OCI-LY7 (cell line): ENCODE data around the gene TGM1. TPM values are rescaled to one million over a fixed set of nuclear protein-coding genes. Genes with fewer than 3 reads are reported as not detected.

Source experiments
- BruUV-seq: library from RNA; stranded (reverse); fragments of 400-500 nt; replicated peaks from 2 replicates; lab custom pipeline; 2021; lab: Mats Ljungman, UMichigan
- CTCF ChIA-PET: fragments of 300-600 bp; sonication (Branson Sonifier 250); formaldehyde crosslinking; loops from one replicate; lab custom pipeline; 2022; ENCODE audit warnings: antibody characterized with exemption; ENCODE audit not compliant: unreplicated experiment; lab: Charles Lee
- POLR2A ChIA-PET: fragments of 300-600 bp; sonication (Branson Sonifier 250); formaldehyde crosslinking; loops from one replicate; lab custom pipeline; 2022; ENCODE audit warnings: antibody characterized with exemption; lab: Charles Lee
- DNase-seq: peaks from one replicate; pipeline ENCODE4 v3.0.0-alpha.2; 2015; ENCODE audit warnings: low spot score
- H2AFZ ChIP-seq: fragments of 200-600 bp; sonication (generic), shearing (Covaris generic); 2 replicates; pipeline ENCODE4 v1.6.1; 2014; ENCODE audit warnings: mild to moderate bottlenecking, antibody characterized with exemption, low read length, moderate library complexity
- H3K27ac ChIP-seq: fragments of 200-600 bp; sonication (generic); 2 replicates; pipeline ENCODE4 v1.5.1; 2014; ENCODE audit warnings: mixed run types, low read depth, mild to moderate bottlenecking, moderate library complexity, low read length, inconsistent platforms; ENCODE audit not compliant: poor library complexity, severe bottlenecking
- H3K36me3 ChIP-seq: fragments of 200-600 bp; sonication (generic); 2 replicates; pipeline ENCODE4 v1.6.1; 2014; ENCODE audit warnings: mild to moderate bottlenecking, antibody characterized with exemption, low read length, moderate library complexity, mixed read lengths; ENCODE audit not compliant: insufficient read depth
- H3K4me1 ChIP-seq: fragments of 200-600 bp; sonication (generic); 2 replicates; pipeline ENCODE4 v1.5.1; 2014; ENCODE audit warnings: mild to moderate bottlenecking, low read length; ENCODE audit not compliant: insufficient read depth, poor library complexity, severe bottlenecking
- H3K4me2 ChIP-seq: fragments of 200-600 bp; sonication (generic); 2 replicates; pipeline ENCODE4 v1.6.1; 2014; ENCODE audit warnings: mild to moderate bottlenecking, low read length
- H3K4me3 ChIP-seq: fragments of 200-600 bp; sonication (generic); 2 replicates; pipeline ENCODE4 v1.5.1; 2014; ENCODE audit warnings: mild to moderate bottlenecking, low read depth, low read length; ENCODE audit not compliant: poor library complexity, severe bottlenecking
- H3K79me2 ChIP-seq: fragments of 200-600 bp; sonication (generic); 2 replicates; pipeline ENCODE4 v1.6.1; 2016; ENCODE audit warnings: low read depth, mild to moderate bottlenecking, low read length, moderate library complexity, mixed read lengths; ENCODE audit not compliant: insufficient read depth
- H3K9me2 ChIP-seq: fragments of 200-600 bp; sonication (generic); 2 replicates; pipeline ENCODE4 v1.6.1; 2016; ENCODE audit warnings: mild to moderate bottlenecking, low read length, mixed read lengths; ENCODE audit not compliant: insufficient read depth
- H3K9me3 ChIP-seq: fragments of 200-600 bp; sonication (generic); 2 replicates; pipeline ENCODE4 v1.6.1; 2014; ENCODE audit warnings: mild to moderate bottlenecking, mixed run types, low read length, mixed read lengths
- H4K20me1 ChIP-seq: fragments of 200-600 bp; sonication (generic); 2 replicates; pipeline ENCODE4 v1.6.1; 2014; ENCODE audit warnings: mild to moderate bottlenecking, antibody characterized with exemption, low read length, moderate library complexity, mixed read lengths; ENCODE audit not compliant: insufficient read depth
- EZH2phosphoT487 ChIP-seq: fragments of 200-600 bp; sonication (generic); IDR thresholded peaks from 2 replicates; pipeline ENCODE4 v1.6.1; 2018; ENCODE audit warnings: low read depth, borderline replicate concordance, mild to moderate bottlenecking, mixed run types, antibody characterized with exemption, low read length, moderate library complexity, mixed read lengths
- intact Hi-C: fragments of 100-400 bp; cut with micrococcal nuclease; formaldehyde crosslinking; loops from one replicate; pipeline ENCODE4 v1.10.0; 2022; ENCODE audit not compliant: unreplicated experiment
- total RNA-seq, 2 experiments: library from RNA; depleted of rRNA in 1 of 2; stranded (reverse); fragments of >200 nt in 1 of 2; shearing (Covaris generic) in 1 of 2; gene quantifications; 2 replicates each; pipeline ENCODE4 v1.2.3, GENCODE V29; 2014 to 2022
- TF ChIP-seq, protein P1 (sequence below): fragments of 200-600 bp; sonication (generic); conservative IDR thresholded peaks from 2 replicates; pipeline ENCODE4 v1.5.1; 2014; ENCODE audit warnings: mild to moderate bottlenecking, antibody characterized with exemption, low read length, moderate library complexity, mixed read lengths

The TGM1 gene
- total RNA-seq, 2 experiments from 2014 or later: 5.2 to 5.4 TPM

GRCh38 chr14:24266344-24267244 is 3.6 kb upstream of the TGM1 start:
- intact Hi-C loops: no loop called here
- Histone ChIP-seq H3K4me1 (peaks cover 18% of the 10 kb centered on the region), H2AFZ (no peak overlapping the region), H3K36me3 (no peaks in the 10 kb centered on the region), H3K4me2 (no peak overlapping the region), H3K27ac (no peak overlapping the region), H3K9me3 (no peaks in the 10 kb centered on the region), H3K9me2 (no peaks in the 10 kb centered on the region), H3K4me3 (no peak overlapping the region), H4K20me1 (no peaks in the 10 kb centered on the region), H3K79me2 (no peaks in the 10 kb centered on the region)
- TF ChIP-seq EZH2phosphoT487: no peak
- TF ChIP-seq, protein P1, sequence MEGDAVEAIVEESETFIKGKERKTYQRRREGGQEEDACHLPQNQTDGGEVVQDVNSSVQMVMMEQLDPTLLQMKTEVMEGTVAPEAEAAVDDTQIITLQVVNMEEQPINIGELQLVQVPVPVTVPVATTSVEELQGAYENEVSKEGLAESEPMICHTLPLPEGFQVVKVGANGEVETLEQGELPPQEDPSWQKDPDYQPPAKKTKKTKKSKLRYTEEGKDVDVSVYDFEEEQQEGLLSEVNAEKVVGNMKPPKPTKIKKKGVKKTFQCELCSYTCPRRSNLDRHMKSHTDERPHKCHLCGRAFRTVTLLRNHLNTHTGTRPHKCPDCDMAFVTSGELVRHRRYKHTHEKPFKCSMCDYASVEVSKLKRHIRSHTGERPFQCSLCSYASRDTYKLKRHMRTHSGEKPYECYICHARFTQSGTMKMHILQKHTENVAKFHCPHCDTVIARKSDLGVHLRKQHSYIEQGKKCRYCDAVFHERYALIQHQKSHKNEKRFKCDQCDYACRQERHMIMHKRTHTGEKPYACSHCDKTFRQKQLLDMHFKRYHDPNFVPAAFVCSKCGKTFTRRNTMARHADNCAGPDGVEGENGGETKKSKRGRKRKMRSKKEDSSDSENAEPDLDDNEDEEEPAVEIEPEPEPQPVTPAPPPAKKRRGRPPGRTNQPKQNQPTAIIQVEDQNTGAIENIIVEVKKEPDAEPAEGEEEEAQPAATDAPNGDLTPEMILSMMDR: no peak
- DNase-seq: no peak
- no TSS peak for BruUV-seq
- ChIA-PET CTCF (no interaction called here), POLR2A (interaction anchor here (0.6 kb wide), 1 partner anchor 140 kb away, joined by 3 read pairs; no protein-coding TSS in a partner anchor)

GRCh38 chr14:24264298-24264697 is 1.3 kb upstream of the TGM1 start:
- Histone ChIP-seq H3K79me2 (no peaks in the 10 kb centered on the region), H3K4me3 (no peak overlapping the region), H3K36me3 (no peaks in the 10 kb centered on the region), H3K9me2 (no peaks in the 10 kb centered on the region), H3K27ac (no peak overlapping the region), H2AFZ (no peak overlapping the region), H3K4me2 (no peak overlapping the region; the same call in 1 of the 2 replicates), H3K4me1 (peaks cover 12% of the 10 kb centered on the region), H3K9me3 (no peaks in the 10 kb centered on the region), H4K20me1 (no peaks in the 10 kb centered on the region)
- POLR2A ChIA-PET: no interaction called here
- no peak for TF ChIP-seq EZH2phosphoT487
- TF ChIP-seq, protein P1: no peak
- CTCF ChIA-PET: no interaction called here
- intact Hi-C loops: no loop called here
- BruUV-seq: no TSS peak
- peak; percentile 27 for DNase-seq

DNA sequence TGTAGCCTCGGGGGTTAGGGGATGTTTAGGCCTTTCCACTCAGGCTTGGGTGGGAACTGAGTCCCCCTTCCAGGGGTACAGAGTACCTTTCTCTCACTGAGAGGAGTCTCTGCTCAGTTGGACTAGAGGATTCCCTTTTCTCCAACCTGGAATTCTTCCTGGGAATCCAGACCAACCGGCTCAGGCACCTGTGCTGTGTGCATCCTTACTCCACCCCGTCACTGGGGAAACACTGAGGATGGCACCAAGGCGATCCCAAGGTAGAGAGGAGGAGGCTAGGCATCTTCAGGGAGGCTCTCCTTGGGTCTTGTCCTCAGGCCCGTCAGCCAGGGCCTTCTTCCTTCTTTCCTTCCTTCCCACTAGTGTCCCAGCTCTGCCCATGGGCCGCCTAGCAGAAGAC is 871 bp upstream of the TGM1 start:
- Histone ChIP-seq H3K27ac (no peak overlapping the region), H3K4me2 (no peak overlapping the region), H4K20me1 (no peaks in the 10 kb centered on the region), H3K9me2 (no peaks in the 10 kb centered on the region), H2AFZ (no peak overlapping the region), H3K9me3 (no peaks in the 10 kb centered on the region), H3K4me3 (no peak overlapping the region), H3K36me3 (no peaks in the 10 kb centered on the region), H3K4me1 (peaks cover 12% of the 10 kb centered on the region), H3K79me2 (no peaks in the 10 kb centered on the region)
- TF ChIP-seq, protein P1: no peak
- TF ChIP-seq EZH2phosphoT487: no peak
- BruUV-seq: no TSS peak
- no peak for DNase-seq
- ChIA-PET POLR2A (no interaction called here), CTCF (no interaction called here)
- intact Hi-C loops: no loop called here
